CMK (cell line): ENCODE results near the gene CXCL11.
"Not testable (repeated sequence)": the region's sequence is repeated elsewhere in the genome, so short reads cannot be mapped to it uniquely, and the experiment has no call there.

Experiments used
- DNase-seq: peaks from one replicate; pipeline ENCODE4 v3.0.0-alpha.2; 2010; ENCODE audit warnings: low read depth

CXCL11 gene

GRCh38 chr4:76035799-76036380 lies at the start of gene CXCL11:
Gene CXCL11, minus strand, starts transcription at chr4:76036070. Its CDS starts 83 bp downstream, at chr4:76035987.
- DNase-seq = no peak

DNA sequence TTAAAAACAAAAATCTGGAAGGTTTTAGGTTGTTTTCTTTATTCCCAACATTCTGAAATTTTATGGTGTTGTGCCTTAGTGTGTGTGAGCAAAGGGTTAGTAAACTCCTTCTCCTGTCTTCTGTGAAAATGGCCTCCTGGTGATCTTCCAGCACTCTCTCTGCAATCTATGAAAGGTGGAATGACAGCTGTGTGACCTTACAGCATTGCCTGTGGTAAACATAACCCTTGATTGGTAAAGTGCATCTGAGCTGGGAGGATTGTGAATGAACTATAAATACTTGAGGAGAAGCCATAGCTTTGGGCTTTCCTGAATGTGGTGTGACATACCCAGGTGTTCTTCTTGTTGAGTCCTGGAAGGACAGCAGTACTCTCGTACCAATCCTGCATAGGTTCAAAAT lies 48.7 kb upstream of the CXCL11 start:
- no peak for DNase-seq

- DNase-seq = no peak
These were observed 47.6 kb upstream of the CXCL11 start for GRCh38 chr4:76083386-76083988.

DNA sequence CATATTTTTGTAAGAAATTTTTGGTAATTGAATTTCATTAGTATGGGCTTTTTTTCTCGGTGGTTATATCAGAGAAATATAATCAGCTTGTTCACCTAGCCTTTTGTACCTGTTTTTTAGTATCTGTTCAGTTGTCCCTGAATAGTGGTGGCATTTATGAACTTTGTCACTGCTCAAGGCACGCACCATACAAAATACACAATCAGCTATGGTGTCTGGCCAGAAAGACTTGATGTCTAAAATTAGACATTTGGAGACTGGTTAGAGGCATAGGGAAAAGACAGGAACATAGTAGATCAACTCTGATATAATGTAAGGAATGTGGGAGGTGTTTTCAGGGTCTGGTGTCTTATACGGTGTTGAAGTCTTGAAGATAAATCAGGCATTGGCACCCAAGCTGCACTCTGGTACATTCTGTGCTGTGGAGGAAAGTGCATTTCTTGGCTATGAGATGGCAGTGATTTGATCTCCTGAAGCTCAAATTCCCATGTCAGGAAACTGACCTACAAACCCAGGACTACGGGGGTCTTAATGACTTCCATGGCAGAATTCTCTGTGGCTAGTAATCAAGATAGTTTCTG lies 42.3 kb upstream of the CXCL11 start:
- DNase-seq = no peak

DNA sequence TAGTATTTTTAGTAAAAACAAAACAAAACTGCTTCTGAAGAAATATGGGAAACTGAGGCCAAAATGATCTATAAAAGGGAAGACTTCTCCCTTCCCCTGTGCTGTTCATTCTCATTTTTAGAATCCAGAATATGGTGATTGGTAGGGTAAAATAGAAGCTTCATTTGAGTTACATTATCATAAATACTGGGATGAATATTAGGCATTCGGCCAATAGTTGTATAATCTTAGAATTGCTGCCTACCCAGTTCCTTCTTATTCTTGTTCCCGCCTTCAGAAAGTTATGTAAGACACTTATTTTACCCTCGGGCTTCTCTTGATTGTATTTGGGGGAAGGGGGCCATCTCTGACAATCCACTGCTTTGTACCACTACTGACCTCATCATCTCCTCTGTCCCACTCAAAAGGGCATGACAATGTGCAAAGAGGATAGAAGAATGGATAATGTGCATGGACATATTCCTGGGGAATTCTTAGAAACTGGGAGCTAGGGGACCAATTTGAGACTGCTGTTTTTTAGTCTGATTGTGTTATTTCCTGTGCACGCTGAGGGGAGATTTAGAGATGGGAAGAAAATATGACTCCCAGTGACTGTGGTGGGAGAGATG lies 39.2 kb upstream of the CXCL11 start:
- no peak for DNase-seq

- no peak for DNase-seq
These were observed 38.6 kb upstream of the CXCL11 start, which contains the start of gene ART3 for GRCh38 chr4:76074468-76074867. Gene ART3, plus strand, starts transcription at chr4:76074709. Its CDS starts 1,181 bp downstream, at chr4:76075890.

DNA sequence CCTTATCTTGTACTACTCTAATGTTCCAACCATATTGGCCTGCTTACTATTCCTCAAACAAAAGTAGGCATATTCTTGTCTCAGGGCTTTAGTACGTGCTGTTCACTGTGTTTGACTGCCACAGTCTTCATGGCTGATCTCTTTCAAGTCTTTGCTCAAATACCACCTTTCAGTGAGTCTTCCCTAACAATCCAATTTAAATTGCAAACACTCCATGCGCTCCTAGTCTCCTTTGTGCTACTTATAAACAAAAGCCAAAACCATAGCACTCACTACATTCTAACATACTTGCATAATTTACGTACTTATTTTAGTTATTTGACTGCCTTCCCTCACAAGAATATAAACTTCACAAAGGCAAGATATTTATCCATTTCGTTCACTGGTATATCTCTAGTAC lies 36.9 kb upstream of the CXCL11 start:
- no peak for DNase-seq

DNA sequence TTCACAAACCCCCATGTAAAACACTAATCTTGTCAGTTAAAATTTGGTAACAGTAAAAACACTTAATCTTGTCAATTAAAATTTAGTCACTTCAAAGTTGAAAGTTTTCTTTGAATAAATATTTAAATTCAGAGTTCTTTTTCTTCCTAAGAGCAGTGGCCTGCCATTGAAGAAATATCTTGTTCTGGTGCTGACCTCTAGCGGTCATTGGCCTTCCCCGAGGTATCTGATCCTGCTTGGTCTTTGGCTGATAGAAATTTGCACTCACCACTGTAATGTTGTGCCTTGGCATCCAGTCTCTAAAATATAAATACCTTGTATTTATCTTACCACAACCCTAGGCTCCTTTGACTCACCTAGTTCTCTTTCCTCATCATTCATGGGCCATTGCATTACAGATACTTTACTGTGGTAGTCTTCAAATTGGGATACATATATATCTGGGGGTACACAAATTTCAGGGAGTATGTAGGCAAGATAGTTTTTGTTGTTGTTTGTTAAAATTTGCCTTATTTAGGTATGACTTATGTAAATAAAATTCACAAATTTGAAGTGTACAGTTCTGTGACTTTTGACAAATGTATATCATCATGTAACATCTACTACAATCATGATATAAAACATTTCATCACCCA lies 31.9 kb upstream of the CXCL11 start:
- DNase-seq = no peak

GRCh38 chr4:76066546-76066945 lies 30.7 kb upstream of the CXCL11 start:
- DNase-seq = no peak

DNA sequence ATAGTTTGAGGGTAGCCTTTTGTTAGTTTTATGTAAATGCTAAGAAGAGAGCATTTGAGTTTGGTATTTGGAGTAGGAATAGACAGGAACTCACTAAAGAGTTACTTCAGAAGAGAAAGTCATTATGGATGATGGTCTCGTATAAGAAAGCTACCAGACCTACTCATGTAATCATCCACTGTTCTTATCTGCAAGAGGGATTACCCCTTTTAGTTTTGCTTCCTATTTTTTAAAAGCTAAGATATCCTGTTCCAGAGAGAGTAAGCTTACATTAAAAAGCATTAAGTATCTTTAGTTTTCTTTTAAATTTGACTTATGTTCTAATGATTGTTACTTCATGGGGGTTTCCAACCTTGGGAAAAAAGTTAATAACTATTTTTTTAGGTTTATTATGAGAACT lies 26.1 kb upstream of the CXCL11 start:
- no peak for DNase-seq

- no peak for DNase-seq
These were observed 25.6 kb upstream of the CXCL11 start for GRCh38 chr4:76061421-76061820.

- DNase-seq = no peak
These were observed 24.6 kb upstream of the CXCL11 start for GRCh38 chr4:76060506-76060905.

DNA sequence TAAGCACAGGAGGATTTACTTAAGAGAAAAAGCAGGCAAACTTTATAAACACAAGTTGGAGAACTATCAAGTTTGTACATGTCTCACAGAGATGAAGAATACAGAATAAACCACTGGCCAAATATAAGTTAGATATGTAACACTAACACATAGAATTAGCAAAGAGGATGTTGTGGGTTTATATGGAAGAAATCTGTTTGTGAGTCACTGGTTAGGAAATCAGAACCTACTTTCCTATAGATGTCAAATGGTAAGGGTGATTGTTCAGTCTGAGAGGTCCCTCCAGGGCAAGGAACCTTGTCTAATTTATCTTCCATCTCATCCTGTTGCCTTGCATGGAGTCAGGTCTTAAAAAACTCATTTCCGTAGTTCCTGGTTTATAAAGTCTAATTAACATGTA lies 23.9 kb upstream of the CXCL11 start:
- DNase-seq = no peak

DNA sequence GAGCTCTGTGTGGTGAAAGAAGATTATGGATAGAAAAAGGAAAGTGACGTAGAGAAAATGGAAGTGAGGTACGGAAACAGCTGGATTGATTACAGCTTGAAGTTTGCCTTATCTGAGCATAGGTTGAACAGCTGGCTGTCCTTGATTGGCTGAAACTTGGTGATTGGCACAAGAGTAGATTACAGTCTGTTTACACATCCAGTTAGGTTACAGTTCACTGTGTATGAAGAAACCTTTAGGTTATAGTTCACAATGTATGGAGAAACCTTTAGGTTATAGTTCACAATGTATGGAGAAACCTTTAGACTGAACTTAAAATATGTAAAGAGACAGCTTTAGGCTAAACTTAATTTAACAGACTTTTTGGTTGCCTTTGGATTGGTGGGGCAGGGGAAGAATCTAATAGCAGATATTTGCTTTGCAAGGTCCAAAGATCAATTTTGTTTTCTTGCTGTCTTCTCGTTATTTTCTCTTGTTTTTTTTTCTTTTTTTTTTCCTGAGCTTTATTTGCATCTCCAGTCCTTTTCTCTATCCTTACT lies 23.1 kb upstream of the CXCL11 start:
- DNase-seq = peak; percentile 36

DNA sequence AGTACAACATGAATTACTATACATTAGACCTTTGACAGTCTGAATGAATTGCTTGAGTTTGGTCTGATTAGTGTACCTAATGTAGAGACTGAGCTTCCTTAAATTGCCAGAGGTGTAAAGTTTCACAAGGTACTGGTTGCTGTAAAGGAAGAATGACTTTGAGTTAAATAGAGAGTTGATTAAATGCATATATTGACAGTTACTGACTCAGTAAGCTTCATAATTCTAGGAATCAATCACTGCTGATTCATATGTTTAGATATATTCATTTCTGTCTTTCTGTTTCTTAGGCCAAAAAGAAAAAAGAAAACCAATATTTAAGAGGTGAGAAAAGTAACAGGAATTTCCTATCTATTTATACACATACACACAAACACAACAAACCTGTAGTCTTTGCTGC lies 22.4 kb upstream of the CXCL11 start:
- DNase-seq = no peak

- DNase-seq = no peak
These were observed 19.6 kb upstream of the CXCL11 start for GRCh38 chr4:76055421-76055820.

GRCh38 chr4:76055016-76055415 lies 19.1 kb upstream of the CXCL11 start:
- no peak for DNase-seq

DNA sequence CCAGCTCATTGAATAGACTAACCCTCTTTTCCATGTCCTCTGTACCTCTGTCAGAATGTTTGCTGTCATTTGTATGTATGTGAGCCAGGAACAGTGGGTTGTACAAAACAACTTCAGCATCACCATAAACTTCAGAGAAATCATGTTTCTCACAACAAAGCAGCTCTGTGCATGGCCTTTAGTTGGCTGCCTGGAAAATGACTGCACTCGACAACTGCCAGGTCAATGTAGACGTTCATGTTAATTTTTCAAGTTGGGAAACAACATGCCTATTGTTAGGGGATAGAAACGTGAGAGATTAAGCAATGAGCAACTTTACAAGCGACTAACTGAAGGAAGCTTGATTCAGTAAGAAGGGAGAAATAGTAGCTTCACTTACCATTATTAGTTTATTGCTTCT lies 17.9 kb upstream of the CXCL11 start:
- DNase-seq = no peak

DNA sequence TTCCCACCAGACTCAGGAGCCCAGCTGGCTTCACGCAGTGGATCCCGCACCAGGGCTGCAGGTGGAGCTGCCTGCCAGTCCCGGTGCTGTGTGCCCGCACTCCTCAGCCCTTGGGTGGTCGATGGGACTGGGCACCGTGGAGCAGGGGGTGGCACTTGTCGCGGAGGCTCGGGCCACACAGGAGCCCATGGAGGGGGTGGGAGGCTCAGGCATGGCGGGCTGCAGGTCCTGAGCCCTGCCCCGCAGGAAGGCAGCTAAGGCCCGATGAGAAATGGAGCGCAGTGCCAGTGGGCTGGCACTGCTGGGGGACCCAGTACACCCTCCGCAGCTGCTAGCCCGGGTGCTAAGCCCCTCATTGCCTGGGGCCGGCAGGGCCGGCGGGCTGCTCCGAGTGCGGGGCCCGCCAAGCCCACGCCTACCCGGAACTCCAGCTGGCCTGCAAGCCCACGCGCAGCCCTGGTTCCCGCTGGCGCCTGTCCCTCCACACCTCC lies 14.7 kb upstream of the CXCL11 start:
- DNase-seq = not testable (repeated sequence)

GRCh38 chr4:76049860-76050416 lies 14.1 kb upstream of the CXCL11 start:
- DNase-seq = not testable (repeated sequence)

DNA sequence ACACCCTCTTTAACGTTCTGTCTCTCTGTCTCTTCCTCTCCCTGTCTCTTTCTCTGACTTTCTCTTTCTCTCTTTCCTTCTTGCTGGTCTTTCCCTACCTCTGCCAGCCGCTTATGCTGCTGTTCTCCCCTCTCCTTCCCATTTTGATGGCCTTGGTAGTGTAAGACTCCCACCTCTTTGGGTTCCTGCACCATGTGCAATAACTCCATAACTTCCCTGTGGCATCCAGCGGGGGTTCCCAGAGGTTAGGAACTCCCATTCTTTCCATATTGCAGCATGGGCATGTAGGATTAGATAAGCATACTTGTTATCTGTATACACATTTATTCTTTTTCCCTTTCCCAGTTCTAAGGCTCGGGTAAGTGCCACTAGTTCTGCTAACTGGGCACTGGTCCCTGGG lies 8.8 kb upstream of the CXCL11 start:
- DNase-seq = not testable (repeated sequence)

GRCh38 chr4:76043306-76043705 lies 7.4 kb upstream of the CXCL11 start:
- not testable (repeated sequence) for DNase-seq
